K562 (cell line): ENCODE data around the gene C19orf47. TPM values are rescaled to one million over a fixed set of nuclear protein-coding genes. Genes with fewer than 3 reads are reported as not detected.

Experiments used
- ATAC-seq: fragments of 200-7000 bp; cut with Tn5 transposase; 3 replicates; pipeline ENCODE4 v1.9.1; 2020; ENCODE audit warnings: moderate library complexity
- Bru-seq: library from RNA; stranded (reverse); fragments of 400-500 nt; gene quantifications from one replicate; lab custom pipeline; 2021; lab: Mats Ljungman, UMichigan
- BruChase-seq, 2 experiments: library from RNA; stranded (reverse); fragments of 400-500 nt; gene quantifications; one replicate each; lab custom pipeline; 2021; lab: Mats Ljungman, UMichigan
- BruUV-seq: library from RNA; stranded (reverse); fragments of 400-500 nt; replicated peaks from 2 replicates; lab custom pipeline; 2021; lab: Mats Ljungman, UMichigan
- CTCF ChIA-PET: fragments of 300-600 bp; formaldehyde crosslinking; extraction: SDS; loops from one replicate; lab custom pipeline; 2021; ENCODE audit warnings: low intra/inter-chr PET ratio; lab: Yijun Ruan, JAX
- POLR2A ChIA-PET: fragments of 300-600, 350-650 bp; sonication (Branson Sonifier 250); formaldehyde crosslinking; extraction: SDS; loops from one replicate; lab custom pipeline; 2021; ENCODE audit warnings: antibody characterized with exemption, inconsistent platforms; lab: Yijun Ruan, JAX
- DNase-seq, 4 experiments: peaks; one replicate each; pipeline versions ENCODE4 v3.0.0 to v3.0.0-alpha.2; 2011 to 2018; ENCODE audit warnings: low spot score in 3 of 4, mixed read lengths in 3 of 4; ENCODE audit errors: extremely low read depth in 1 of 4
- FAIRE-seq: peaks from 2 replicates; lab custom pipeline; 2011; peaks lifted over from hg19 to GRCh38; lab: Jason Lieb, UNC
- H2AFZ ChIP-seq: 2 replicates; pipeline ENCODE4 v1.6.0; 2011; ENCODE audit warnings: low read depth, low read length, control low read depth, inconsistent platforms
- H3K27ac ChIP-seq: fragments of 200-600 bp; 3 replicates; pipeline ENCODE4 v1.8.0; 2011; ENCODE audit warnings: low read depth, mild to moderate bottlenecking, control low read depth, inconsistent platforms, low read length, moderate library complexity, mixed read lengths; ENCODE audit errors: extremely low read depth
- H3K27me3 ChIP-seq, 2 experiments: fragments of 300-600 bp in 1 of 2; 2 replicates in 1 of 2; 3 replicates in 1 of 2; pipeline versions ENCODE4 v1.6.0 to v1.8.0; 2011; ENCODE audit warnings: inconsistent platforms in 2 of 2, low read length in 2 of 2, mild to moderate bottlenecking in 1 of 2, mixed read lengths in 1 of 2, moderate library complexity in 1 of 2; ENCODE audit not compliant: control insufficient read depth in 2 of 2, insufficient read depth in 2 of 2
- H3K36me3 ChIP-seq: fragments of 300-600 bp; 3 replicates; pipeline ENCODE4 v1.8.0; 2011; ENCODE audit warnings: mild to moderate bottlenecking, low read length, inconsistent platforms; ENCODE audit not compliant: control insufficient read depth, insufficient read depth
- H3K4me1 ChIP-seq, 2 experiments: fragments of 200-600 bp in 1 of 2; replicated peaks in 1 of 2; 2 replicates in 1 of 2; 3 replicates in 1 of 2; pipeline versions ENCODE4 v1.5.1 to v1.8.0; 2011; ENCODE audit warnings: inconsistent platforms in 2 of 2, low read length in 2 of 2, mild to moderate bottlenecking in 1 of 2, mixed read lengths in 1 of 2, moderate library complexity in 1 of 2; ENCODE audit not compliant: control insufficient read depth in 2 of 2, insufficient read depth in 2 of 2
- H3K4me2 ChIP-seq: 2 replicates; pipeline ENCODE4 v1.6.1; 2011; ENCODE audit warnings: low read length, control low read depth, inconsistent platforms, mixed read lengths; ENCODE audit not compliant: insufficient read depth
- H3K4me3 ChIP-seq: fragments of 200-600 bp; sonication (generic), shearing (Covaris generic); 2 replicates; pipeline ENCODE4 v1.5.1; 2016; ENCODE audit warnings: control low read depth, inconsistent platforms
- H3K79me2 ChIP-seq: fragments of 200-600 bp; 3 replicates; pipeline ENCODE4 v1.8.0; 2011; ENCODE audit warnings: low read length, inconsistent platforms; ENCODE audit not compliant: control insufficient read depth, insufficient read depth
- H3K9ac ChIP-seq, 2 experiments: 2 replicates each; pipeline versions ENCODE4 v1.6.0 to v1.6.1; 2011; ENCODE audit warnings: low read depth in 2 of 2, low read length in 2 of 2, control low read depth in 1 of 2, inconsistent platforms in 1 of 2, mild to moderate bottlenecking in 1 of 2, mixed read lengths in 1 of 2; ENCODE audit not compliant: insufficient read depth in 1 of 2
- H3K9me1 ChIP-seq: one replicate; pipeline ENCODE4 v1.6.0; 2011; ENCODE audit warnings: inconsistent platforms, mild to moderate bottlenecking, low read length, moderate library complexity; ENCODE audit not compliant: control insufficient read depth, insufficient read depth
- H3K9me3 ChIP-seq: replicated peaks from 2 replicates; pipeline ENCODE4 v1.5.1; 2011; ENCODE audit warnings: low read depth, low read length, inconsistent platforms; ENCODE audit not compliant: control insufficient read depth, insufficient read depth
- H4K20me1 ChIP-seq: replicated peaks from 2 replicates; pipeline ENCODE4 v1.6.1; 2011; ENCODE audit warnings: low read length, inconsistent platforms, mixed read lengths; ENCODE audit not compliant: control insufficient read depth, insufficient read depth
- ATF1 ChIP-seq, 2 experiments: fragments of 450-650 bp in 1 of 2; IDR thresholded peaks; 2 replicates each; pipeline ENCODE4 v1.6.1; 2016; ENCODE audit warnings: missing compliant biosample characterization in 1 of 2, missing genetic modification characterization in 1 of 2
- FOS ChIP-seq: IDR thresholded peaks from 3 replicates; pipeline ENCODE4 v1.6.1; 2011; ENCODE audit not compliant: insufficient read length; ENCODE audit errors: extremely low read depth
- JUND ChIP-seq, 2 experiments: IDR thresholded peaks; 2 replicates in 1 of 2; 3 replicates in 1 of 2; pipeline ENCODE4 v1.6.1; 2011; ENCODE audit warnings: borderline replicate concordance in 2 of 2, low read depth in 2 of 2, low read length in 2 of 2, improper control_type of control experiment in 1 of 2, missing biosample characterization in 1 of 2, missing genetic modification characterization in 1 of 2, missing genetic modification reagents in 1 of 2
- PHF21A ChIP-seq: fragments of 450-650 bp; IDR thresholded peaks from 2 replicates; pipeline ENCODE4 v1.6.1; 2017; ENCODE audit warnings: low read depth, borderline replicate concordance
- SMAD4 ChIP-seq: fragments of 250-450 bp; sonication (Bioruptor Pico); conservative IDR thresholded peaks from 2 replicates; pipeline ENCODE4 v1.8.0; 2021; ENCODE audit warnings: inconsistent platforms, mild to moderate bottlenecking, moderate library complexity
- WGBS: fragments of 100-300 bp; shearing (Covaris generic); methylation state at CpG from one replicate; pipeline ENCODE4 v1.1.6; 2016; ENCODE audit warnings: low coverage, mixed read lengths; ENCODE audit not compliant: insufficient coverage; ENCODE audit errors: missing lambda C conversion rate; 5-methylcytosine and 5-hydroxymethylcytosine counted together
- in situ Hi-C: fragments of 300-500 bp; cut with MboI; formaldehyde crosslinking; loops from 4 replicates; pipeline ENCODE4 v1.15.0; 2018; ENCODE audit warnings: inconsistent platforms, mixed read lengths
- intact Hi-C: fragments of 100-400 bp; cut with micrococcal nuclease; formaldehyde crosslinking; loops from 2 replicates; pipeline ENCODE4 v1.14.2; 2022
- long read RNA-seq, 3 experiments: library from polyadenylated mRNA in 2 of 3; library from RNA in 1 of 3; unstranded in 2 of 3; stranded (forward) in 1 of 3; transcript quantifications; one replicate each; pipeline ENCODE4 v2.0.0, GENCODE V29; 2019 to 2022
- polyA minus RNA-seq, 3 experiments: library from RNA; depleted of rRNA, polyadenylated mRNA; stranded (reverse); fragments of >200 nt; gene quantifications; 2 replicates each; pipeline ENCODE4 v1.2.3, GENCODE V29; 2011
- polyA plus RNA-seq, 8 experiments: library from polyadenylated mRNA; depleted of rRNA in 4 of 8; stranded (reverse) in 5 of 8; unstranded in 3 of 8; fragments of >200 nt; fragmentation: Nextera tagmentation in 2 of 8; fragmentation: Illumina TruSeq in 1 of 8; extraction: Ambion mirVana in 2 of 8; extraction: Trizol in 1 of 8; gene quantifications; 2 replicates each; pipeline versions ENCODE4 v1.2.1 to v1.2.3, GENCODE V29; 2011 to 2014; ENCODE audit warnings: inconsistent platforms in 1 of 8, missing spikeins in 1 of 8
- total RNA-seq, 7 experiments: library from RNA; depleted of rRNA in 6 of 7; stranded (reverse); fragments of >200 nt in 6 of 7; fragmentation: Illumina TruSeq in 2 of 7; extraction: Trizol in 2 of 7; gene quantifications; 2 replicates each; pipeline versions ENCODE4 v1.2.1 to v1.2.3, GENCODE V29; 2011 to 2021; ENCODE audit warnings: low replicate concordance in 1 of 7
- TF ChIP-seq, protein P1 (sequence below): sonication (generic); formaldehyde crosslinking; IDR thresholded peaks from 2 replicates; pipeline ENCODE4 v1.9.0; 2022; ENCODE audit warnings: mild to moderate bottlenecking, missing genetic modification reagents
- TF ChIP-seq, protein P2 (sequence below), 2 experiments: fragments of 450-650 bp; IDR thresholded peaks; 2 replicates each; pipeline ENCODE4 v1.6.1; 2018; ENCODE audit warnings: mild to moderate bottlenecking in 2 of 2, low read depth in 1 of 2; ENCODE audit not compliant: partially characterized antibody in 2 of 2

The C19orf47 gene, protein sequence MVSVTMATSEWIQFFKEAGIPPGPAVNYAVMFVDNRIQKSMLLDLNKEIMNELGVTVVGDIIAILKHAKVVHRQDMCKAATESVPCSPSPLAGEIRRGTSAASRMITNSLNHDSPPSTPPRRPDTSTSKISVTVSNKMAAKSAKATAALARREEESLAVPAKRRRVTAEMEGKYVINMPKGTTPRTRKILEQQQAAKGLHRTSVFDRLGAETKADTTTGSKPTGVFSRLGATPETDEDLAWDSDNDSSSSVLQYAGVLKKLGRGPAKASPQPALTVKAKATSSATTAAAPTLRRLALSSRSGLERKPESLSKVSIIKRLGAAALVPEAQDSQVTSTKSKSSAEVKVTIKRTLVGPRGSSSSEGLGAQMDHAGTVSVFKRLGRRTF
- total RNA-seq (2011; cell fraction: chromatin; rRNA removed; ENCODE audit: low replicate concordance): 54.6 and 104 TPM in 2 replicates
- total RNA-seq (2011; cell fraction: nucleolus; rRNA removed): 38.6 and 39.2 TPM in 2 replicates
- total RNA-seq (2011; cell fraction: nucleoplasm; rRNA removed): 46.7 and 47.2 TPM in 2 replicates
- total RNA-seq (2014; rRNA removed) (15.8 and 18.7 TPM in 2 replicates), total RNA-seq (2014; rRNA removed; fragmentation: Illumina TruSeq; extraction: Trizol) (3.3 and 4.0 TPM in 2 replicates), total RNA-seq (2015; rRNA removed; fragmentation: Illumina TruSeq; extraction: Trizol) (9.6 and 11.0 TPM in 2 replicates), total RNA-seq (2021) (26.1 and 27.3 TPM in 2 replicates), polyA plus RNA-seq (2011; rRNA removed) (21.6 and 24.9 TPM in 2 replicates), polyA plus RNA-seq (2014; fragmentation: Illumina TruSeq; extraction: Trizol) (15.2 and 18.3 TPM in 2 replicates), polyA plus RNA-seq (2014; fragmentation: Nextera tagmentation; extraction: Ambion mirVana) (under 1 TPM; 0.08 to 0.66 TPM), polyA plus RNA-seq (2014; rRNA removed) (14.7 and 20.5 TPM in 2 replicates), polyA minus RNA-seq (2011; rRNA and poly(A)+ RNA removed) (25.2 and 45.6 TPM in 2 replicates), Bru-seq, nascent RNA (percentile 67 among the genes with signal in this experiment), BruChase-seq, experiment 1, labeled RNA remaining after a 2-hour chase (percentile 64 among the genes with signal in this experiment), BruChase-seq, experiment 2, labeled RNA remaining after a 6-hour chase (percentile 61 among the genes with signal in this experiment)
- 20.1 and 41.9 TPM in 2 replicates for polyA plus RNA-seq (2011; cell fraction: cytosol; rRNA removed)
- 26.9 and 32.6 TPM in 2 replicates for polyA plus RNA-seq (2011; cell fraction: nucleus; rRNA removed)
- polyA plus RNA-seq (2012): 14.8 and 15.2 TPM in 2 replicates
- 13.1 and 23.2 TPM in 2 replicates for polyA minus RNA-seq (2011; cell fraction: cytosol; rRNA and poly(A)+ RNA removed)
- 12.1 and 14.4 TPM in 2 replicates for polyA minus RNA-seq (2011; cell fraction: nucleus; rRNA and poly(A)+ RNA removed)
- long read RNA-seq, experiment 1, partial matches to known transcripts: 5 of 42 reads
- long read RNA-seq, experiment 1, other reads (novel, unspliced or antisense): 35 of 42 reads
- long read RNA-seq, experiment 2, transcript C19orf47-202 (9 exons, 2,126 nt): major isoform, 5 of 33 reads
- long read RNA-seq, experiment 2, partial matches to known transcripts: 13 of 33 reads
- long read RNA-seq, experiment 2, other reads (novel, unspliced or antisense): 14 of 33 reads
- long read RNA-seq, experiment 3, partial matches to known transcripts: 0 of 12 reads
- long read RNA-seq, experiment 3, other reads (novel, unspliced or antisense): 11 of 12 reads

DNA sequence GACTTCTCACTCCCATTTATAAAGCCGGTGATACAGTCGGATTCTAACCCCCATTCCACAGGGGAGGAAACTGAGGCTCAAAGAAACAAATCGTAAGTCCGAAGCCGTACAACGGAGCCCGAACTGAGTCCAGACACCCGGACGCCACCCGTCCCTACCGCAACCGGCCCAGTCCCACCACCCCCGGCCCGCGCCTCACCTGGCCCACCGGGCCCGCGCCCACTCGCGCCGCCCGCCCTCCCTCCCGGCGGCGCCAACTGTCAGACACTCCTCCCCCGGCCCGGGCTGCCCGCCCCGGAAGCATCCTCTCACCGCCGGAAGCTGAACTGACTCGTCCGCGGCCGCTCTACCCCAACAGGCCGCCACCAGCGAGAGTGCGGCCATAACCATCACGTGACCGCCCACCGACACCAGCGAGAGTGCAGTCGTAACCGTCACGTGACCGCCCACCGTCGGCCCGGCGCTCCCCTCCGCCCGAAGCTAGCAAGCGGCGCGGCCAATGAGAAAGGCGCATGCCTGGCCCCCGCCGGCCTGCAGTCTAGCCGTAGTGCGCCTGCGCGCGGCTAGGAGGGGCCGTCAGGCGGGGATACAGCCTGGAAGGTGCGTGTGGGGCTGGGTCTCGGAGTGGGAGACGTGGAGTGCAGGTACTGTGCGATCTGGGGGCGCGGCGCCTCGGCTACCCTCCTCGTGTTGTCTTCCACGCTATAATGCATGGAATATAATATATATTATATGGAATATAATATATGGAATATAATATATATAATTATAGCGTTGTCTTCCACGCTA, at the start of gene C19orf47, which contains the start of gene PLD3:
C19orf47 (minus strand) TSS at position 273 of the 789 bp plus-strand sequence. CDS start 6,540 bp downstream, outside the sequence.
PLD3 (plus strand) TSS at position 571 of the 789 bp plus-strand sequence. CDS start 17,789 bp downstream, outside the sequence.
- peaks cover 40% of the 10 kb centered on the region for H3K79me2 ChIP-seq
- peak within 1 kb of the TSS; percentile 99 for H3K4me2 ChIP-seq
- peaks cover 7 to 9% of the 10 kb centered on the region in 2 experiments; a peak in 3 of 5 replicates for H3K4me1 ChIP-seq
- FAIRE-seq (peak; percentile 98), DNase-seq (peak; percentile 100), ATAC-seq (peak; percentile 99)
- H3K9ac ChIP-seq: peak within 1 kb of the TSS; percentile 87 to 93
- H3K27me3 ChIP-seq: no peaks in the 10 kb centered on the region
- H3K9me1 ChIP-seq: no peaks in the 10 kb centered on the region
- 1% methylated on average over 45 of the region's 77 CpGs for WGBS
- intact Hi-C loops: loop anchor here (5.0 kb wide), 1 partner anchor 94 kb away; the partner anchor contains the start of gene SERTAD3
- BruUV-seq: no TSS peak
- H3K27ac ChIP-seq: peak within 1 kb of the TSS; percentile 79
- H2AFZ ChIP-seq: peak within 1 kb of the TSS; percentile 92
- peaks cover 17% of the 10 kb centered on the region; the same call in 2 of the 3 replicates for H3K36me3 ChIP-seq
- H3K4me3 ChIP-seq: peak within 1 kb of the TSS; percentile 70
- ChIA-PET CTCF (no interaction called here), POLR2A (interaction anchor here (0.7 to 1.5 kb wide), 7 partner anchors 13 to 94 kb away, joined by 3 to 5 read pairs (median 3); partner anchors contain the start of gene AKT2)
- in situ Hi-C loops: no loop called here
- H3K9me3 ChIP-seq: no peaks in the 10 kb centered on the region
- no peaks in the 10 kb centered on the region; the same call in 1 of the 2 replicates for H4K20me1 ChIP-seq
- TF ChIP-seq SMAD4 (CRISPR knock-in tag) (peak; percentile 89), PHF21A (peak; percentile 35; the same call in 1 of the 2 replicates), FOS (peak; percentile 80), JUND (IDR thresholded peaks at IDR 0.05; ENCODE audit: borderline replicate concordance, low read depth, low read length) (peak; percentile 79), JUND (tag; IDR thresholded peaks at IDR 0.05; ENCODE audit: borderline replicate concordance, low read depth, low read length) (no peak; the same call in 2 of the 3 replicates), ATF1 (CRISPR knock-in tag; IDR thresholded peaks at IDR 0.05) (0 out of 2 replicates have a peak, but pooled peaks have one; percentile 51), ATF1 (tag; IDR thresholded peaks at IDR 0.05) (peak; percentile 84)
- TF ChIP-seq, protein P1, sequence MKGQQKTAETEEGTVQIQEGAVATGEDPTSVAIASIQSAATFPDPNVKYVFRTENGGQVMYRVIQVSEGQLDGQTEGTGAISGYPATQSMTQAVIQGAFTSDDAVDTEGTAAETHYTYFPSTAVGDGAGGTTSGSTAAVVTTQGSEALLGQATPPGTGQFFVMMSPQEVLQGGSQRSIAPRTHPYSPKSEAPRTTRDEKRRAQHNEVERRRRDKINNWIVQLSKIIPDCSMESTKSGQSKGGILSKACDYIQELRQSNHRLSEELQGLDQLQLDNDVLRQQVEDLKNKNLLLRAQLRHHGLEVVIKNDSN (CRISPR knock-in tag): peak; percentile 100
- TF ChIP-seq, protein P2, sequence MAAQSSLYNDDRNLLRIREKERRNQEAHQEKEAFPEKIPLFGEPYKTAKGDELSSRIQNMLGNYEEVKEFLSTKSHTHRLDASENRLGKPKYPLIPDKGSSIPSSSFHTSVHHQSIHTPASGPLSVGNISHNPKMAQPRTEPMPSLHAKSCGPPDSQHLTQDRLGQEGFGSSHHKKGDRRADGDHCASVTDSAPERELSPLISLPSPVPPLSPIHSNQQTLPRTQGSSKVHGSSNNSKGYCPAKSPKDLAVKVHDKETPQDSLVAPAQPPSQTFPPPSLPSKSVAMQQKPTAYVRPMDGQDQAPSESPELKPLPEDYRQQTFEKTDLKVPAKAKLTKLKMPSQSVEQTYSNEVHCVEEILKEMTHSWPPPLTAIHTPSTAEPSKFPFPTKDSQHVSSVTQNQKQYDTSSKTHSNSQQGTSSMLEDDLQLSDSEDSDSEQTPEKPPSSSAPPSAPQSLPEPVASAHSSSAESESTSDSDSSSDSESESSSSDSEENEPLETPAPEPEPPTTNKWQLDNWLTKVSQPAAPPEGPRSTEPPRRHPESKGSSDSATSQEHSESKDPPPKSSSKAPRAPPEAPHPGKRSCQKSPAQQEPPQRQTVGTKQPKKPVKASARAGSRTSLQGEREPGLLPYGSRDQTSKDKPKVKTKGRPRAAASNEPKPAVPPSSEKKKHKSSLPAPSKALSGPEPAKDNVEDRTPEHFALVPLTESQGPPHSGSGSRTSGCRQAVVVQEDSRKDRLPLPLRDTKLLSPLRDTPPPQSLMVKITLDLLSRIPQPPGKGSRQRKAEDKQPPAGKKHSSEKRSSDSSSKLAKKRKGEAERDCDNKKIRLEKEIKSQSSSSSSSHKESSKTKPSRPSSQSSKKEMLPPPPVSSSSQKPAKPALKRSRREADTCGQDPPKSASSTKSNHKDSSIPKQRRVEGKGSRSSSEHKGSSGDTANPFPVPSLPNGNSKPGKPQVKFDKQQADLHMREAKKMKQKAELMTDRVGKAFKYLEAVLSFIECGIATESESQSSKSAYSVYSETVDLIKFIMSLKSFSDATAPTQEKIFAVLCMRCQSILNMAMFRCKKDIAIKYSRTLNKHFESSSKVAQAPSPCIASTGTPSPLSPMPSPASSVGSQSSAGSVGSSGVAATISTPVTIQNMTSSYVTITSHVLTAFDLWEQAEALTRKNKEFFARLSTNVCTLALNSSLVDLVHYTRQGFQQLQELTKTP (IDR thresholded peaks at IDR 0.05; ENCODE audit: low read depth in 1 of 2, partially characterized antibody in 2 of 2): peak in 1 of 2 experiments; percentile 71
